Neutrophil (primary cell): Measurements from ENCODE around the gene RAD51B.
A peak's percentile ranks its signal among the peaks of the same experiment; 100 is the strongest.

ENCODE experiments used
- H3K27ac ChIP-seq: fragments of 200-600 bp; sonication (generic); 2 replicates; pipeline ENCODE4 v1.5.1; 2016; ENCODE audit warnings: mild to moderate bottlenecking, moderate library complexity
- H3K27me3 ChIP-seq: fragments of 200-600 bp; sonication (generic); 2 replicates; pipeline ENCODE4 v1.6.0; 2016; ENCODE audit warnings: mild to moderate bottlenecking
- H3K36me3 ChIP-seq: fragments of 200-600 bp; sonication (generic); 2 replicates; pipeline ENCODE4 v1.5.1; 2017
- H3K4me1 ChIP-seq, 2 experiments: fragments of 200-600 bp in 1 of 2; sonication (generic) in 1 of 2; 1 replicate in 1 of 2; 2 replicates in 1 of 2; pipeline versions ENCODE4 v1.5.1 to v1.6.1; 2013 to 2016; ENCODE audit warnings: low read depth in 1 of 2, low read length in 1 of 2, mild to moderate bottlenecking in 1 of 2, moderate library complexity in 1 of 2; ENCODE audit not compliant: control insufficient read depth in 1 of 2, insufficient read depth in 1 of 2
- H3K4me3 ChIP-seq, 2 experiments: fragments of 200-600 bp in 1 of 2; sonication (generic) in 1 of 2; 1 replicate in 1 of 2; 2 replicates in 1 of 2; pipeline ENCODE4 v1.5.1; 2013 to 2016; ENCODE audit warnings: low read depth in 1 of 2, low read length in 1 of 2, mild to moderate bottlenecking in 1 of 2, moderate library complexity in 1 of 2
- H3K9me3 ChIP-seq: fragments of 200-600 bp; sonication (generic); 2 replicates; pipeline ENCODE4 v1.5.1; 2016
- CTCF ChIP-seq: fragments of 200-600 bp; sonication (generic); IDR thresholded peaks from 2 replicates; pipeline ENCODE4 v1.5.1; 2016; ENCODE audit warnings: antibody characterized with exemption

Gene RAD51B

DNA sequence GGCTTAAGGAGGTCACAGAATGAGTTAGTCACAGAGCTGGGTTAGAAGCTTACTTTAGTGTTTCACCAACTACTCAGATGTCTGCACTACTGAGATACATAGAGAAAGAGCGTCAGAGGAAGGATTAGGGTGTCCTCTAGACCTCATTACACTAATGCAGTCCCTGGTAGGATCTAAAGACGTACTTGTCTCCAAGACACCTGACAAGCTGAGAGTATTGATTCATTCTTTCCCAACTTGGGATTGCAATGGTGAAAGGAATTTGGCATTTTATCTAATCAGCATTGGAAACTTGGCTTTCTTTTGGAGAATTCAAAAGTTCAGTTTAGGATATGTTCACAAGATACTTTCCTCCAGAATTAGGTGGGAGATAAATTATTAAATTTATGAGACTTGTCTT is 571.2 kb downstream of the RAD51B start:
- Histone ChIP-seq H3K36me3 (no peaks in the 10 kb centered on the region), H3K4me1 (peaks cover 19 to 21% of the 10 kb centered on the region in 2 experiments), H3K9me3 (no peaks in the 10 kb centered on the region), H3K27me3 (no peaks in the 10 kb centered on the region), H3K27ac (no peak overlapping the region), H3K4me3 (no peak overlapping the region)
- no peak for TF ChIP-seq CTCF

DNA sequence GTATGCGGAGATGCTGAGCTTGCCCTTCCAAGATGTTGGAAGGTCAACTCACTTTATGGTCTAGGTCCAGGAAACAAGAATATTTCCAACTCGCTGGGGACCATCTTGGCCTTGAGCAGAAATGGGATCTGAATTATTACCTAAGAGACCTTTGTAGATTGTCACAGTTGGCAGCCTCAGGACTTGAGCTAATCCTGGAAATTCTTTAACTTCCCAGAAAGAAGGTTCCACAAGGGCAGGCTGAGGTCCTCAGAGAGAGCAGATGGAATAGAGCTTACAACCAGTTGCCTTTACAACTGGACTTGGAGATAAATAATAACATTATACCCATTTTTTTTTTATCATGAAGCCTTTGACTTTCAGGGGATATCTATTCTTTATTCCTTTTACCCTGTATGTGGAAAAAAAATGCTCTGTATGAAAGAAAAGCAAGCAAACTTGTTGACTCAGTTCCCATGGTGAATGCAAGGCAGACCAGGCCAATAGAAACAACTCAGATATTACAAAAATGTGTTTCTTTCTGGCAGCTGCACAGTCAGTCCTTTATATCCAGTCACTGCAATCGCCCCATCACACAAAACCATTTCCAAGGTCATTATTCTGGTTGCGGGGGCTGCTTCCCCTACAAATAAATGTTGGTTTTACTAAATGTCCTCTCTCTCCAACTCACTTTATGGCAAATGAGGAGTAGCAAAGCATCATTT is 571.9 kb downstream of the RAD51B start:
- Histone ChIP-seq H3K27me3 (no peaks in the 10 kb centered on the region), H3K27ac (no peak overlapping the region), H3K9me3 (no peaks in the 10 kb centered on the region), H3K36me3 (no peaks in the 10 kb centered on the region), H3K4me3 (no peak overlapping the region), H3K4me1 (peaks cover 19 to 21% of the 10 kb centered on the region in 2 experiments)
- TF ChIP-seq CTCF: no peak

DNA sequence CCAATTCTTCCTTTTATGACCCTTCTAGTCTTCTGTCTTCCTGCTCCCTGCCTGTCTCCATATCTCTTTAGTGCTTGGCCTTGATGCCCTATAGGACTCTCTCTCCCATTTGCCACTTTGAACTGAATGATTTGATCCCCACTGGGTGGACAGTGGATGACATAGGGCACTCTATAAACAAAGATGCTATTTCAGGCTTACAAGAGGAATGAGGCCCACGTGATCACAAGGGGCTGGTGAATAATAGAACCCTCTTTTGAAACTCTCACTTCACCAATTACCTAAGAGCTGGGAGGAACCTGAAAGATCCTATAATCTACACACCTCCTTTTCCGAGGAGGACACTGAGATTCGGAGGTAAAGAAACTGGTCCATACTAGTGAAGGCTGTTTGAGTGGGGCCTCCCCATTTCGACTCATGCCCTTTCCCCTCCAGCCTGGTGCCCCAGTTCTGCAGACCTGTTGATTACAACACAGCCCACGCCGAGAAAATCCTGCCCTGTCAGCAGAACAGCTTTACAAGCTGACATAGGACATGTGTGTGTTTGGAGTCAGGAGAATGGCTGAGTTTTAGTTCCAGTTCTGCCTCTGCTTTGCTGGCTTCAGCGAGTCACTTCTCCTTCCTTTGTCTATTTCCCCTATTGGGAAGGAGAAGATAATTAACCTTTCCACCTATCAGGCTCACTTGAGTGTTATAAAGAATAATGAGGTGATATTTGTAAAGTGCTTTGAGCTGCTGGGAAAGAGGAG is 573.0 kb downstream of the RAD51B start:
- Histone ChIP-seq H3K4me1 (peaks cover 23 to 24% of the 10 kb centered on the region in 2 experiments), H3K27me3 (no peaks in the 10 kb centered on the region), H3K9me3 (no peaks in the 10 kb centered on the region), H3K36me3 (no peaks in the 10 kb centered on the region), H3K4me3 (no peak overlapping the region), H3K27ac (peak overlapping the region; percentile 70)
- TF ChIP-seq CTCF: no peak

DNA sequence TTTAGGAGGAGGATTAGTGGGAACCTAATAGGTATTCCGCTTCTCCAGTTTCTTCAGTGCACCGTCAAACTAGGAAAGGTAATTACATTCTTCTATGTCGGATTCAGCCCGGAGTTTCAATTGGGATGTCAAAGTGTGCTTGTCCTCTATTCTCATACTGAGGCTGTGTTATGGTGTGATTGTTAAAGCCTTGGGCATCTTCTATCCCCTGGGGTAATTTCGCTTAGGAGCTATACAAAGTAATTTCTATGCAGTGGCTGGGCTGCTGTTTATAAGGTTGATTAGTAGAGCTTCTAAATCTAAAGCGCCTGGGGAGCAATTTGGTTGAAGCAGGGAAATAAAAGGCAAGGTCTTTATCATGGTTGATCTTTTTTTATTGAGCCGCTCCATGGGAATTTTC is 573.7 kb downstream of the RAD51B start:
- TF ChIP-seq CTCF: no peak
- Histone ChIP-seq H3K27ac (peak overlapping the region; percentile 70), H3K27me3 (no peaks in the 10 kb centered on the region)

DNA sequence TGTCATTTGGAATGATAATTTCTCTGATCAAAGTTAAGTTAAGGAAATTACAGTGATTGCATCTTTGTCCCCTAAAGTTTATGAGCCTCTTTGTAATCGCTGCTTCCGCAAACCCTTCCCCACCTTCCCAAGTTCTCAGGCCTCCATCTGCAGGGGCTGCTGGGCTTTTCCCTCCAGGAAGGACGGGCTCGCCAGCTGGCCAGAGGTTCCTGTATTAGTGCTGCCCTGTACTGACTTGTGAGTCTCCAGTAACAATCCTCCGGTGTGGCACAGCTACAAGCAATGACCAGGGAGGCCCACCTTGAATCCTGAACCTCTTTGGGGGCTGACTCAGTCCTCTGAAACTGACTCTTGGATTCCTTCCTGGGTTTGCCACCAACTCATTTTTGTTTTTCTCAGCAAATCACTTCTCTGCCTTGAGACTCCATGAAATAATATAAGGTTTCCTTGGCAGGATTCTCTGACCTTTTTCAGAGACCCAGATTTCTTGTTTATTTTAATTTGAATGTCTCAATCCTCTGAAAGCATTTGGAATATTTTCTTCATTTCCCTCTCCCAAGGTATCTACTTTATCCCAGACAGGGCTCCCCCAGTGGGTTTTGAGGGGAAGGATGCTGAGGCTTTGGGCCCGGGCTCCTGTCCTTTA is 574.7 kb downstream of the RAD51B start:
- TF ChIP-seq CTCF: no peak
- no peaks in the 10 kb centered on the region for H3K9me3 ChIP-seq
- no peak overlapping the region for H3K27ac ChIP-seq
- no peaks in the 10 kb centered on the region for H3K27me3 ChIP-seq
- peaks cover 37 to 38% of the 10 kb centered on the region in 2 experiments for H3K4me1 ChIP-seq
- no peak overlapping the region for H3K4me3 ChIP-seq
- H3K36me3 ChIP-seq: no peaks in the 10 kb centered on the region

More for the DNA sequence above, 573.7 kb downstream of the RAD51B start:
- Histone ChIP-seq H3K4me1 (peaks cover 28 to 29% of the 10 kb centered on the region in 2 experiments), H3K9me3 (no peaks in the 10 kb centered on the region), H3K4me3 (no peak overlapping the region), H3K36me3 (no peaks in the 10 kb centered on the region)
